ENCODE measurements around the gene SLC22A7.

DNA sequence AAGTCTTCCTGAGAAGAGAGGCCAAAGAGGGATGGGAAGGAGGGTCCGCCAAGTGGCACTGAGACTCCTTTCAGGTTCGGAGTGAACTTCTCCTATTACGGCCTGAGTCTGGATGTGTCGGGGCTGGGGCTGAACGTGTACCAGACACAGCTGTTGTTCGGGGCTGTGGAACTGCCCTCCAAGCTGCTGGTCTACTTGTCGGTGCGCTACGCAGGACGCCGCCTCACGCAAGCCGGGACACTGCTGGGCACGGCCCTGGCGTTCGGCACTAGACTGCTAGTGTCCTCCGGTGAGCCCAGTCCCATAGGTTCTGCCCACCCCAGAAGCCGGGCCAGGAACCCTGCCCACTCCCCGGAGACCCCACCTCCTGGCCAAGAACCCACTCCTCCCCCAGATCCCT lies 4.1 kb downstream of the SLC22A7 start:
- no peak for TF ChIP-seq CTCF (IDR thresholded peaks at IDR 0.05; ENCODE audit: insufficient read depth, low read length, poor library complexity, severe bottlenecking)
- no peak for TF ChIP-seq EZH2phosphoT487 (conservative IDR thresholded peaks at IDR 0.05; ENCODE audit: low read length)
